DOHH2 (cell line): ENCODE data around the gene PAX4.

Source experiments
- EZH2phosphoT487 ChIP-seq: fragments of 200-600 bp; sonication (generic); IDR thresholded peaks from 2 replicates; pipeline ENCODE4 v1.6.1; 2017; ENCODE audit warnings: borderline replicate concordance, mild to moderate bottlenecking, antibody characterized with exemption, low read length, moderate library complexity, mixed read lengths
- TF ChIP-seq, protein P1 (sequence below): fragments of 200-600 bp; sonication (generic); IDR thresholded peaks from one replicate; pipeline ENCODE4 v1.5.1; 2014; ENCODE audit warnings: antibody characterized with exemption, mild to moderate bottlenecking, low read depth, low read length; ENCODE audit not compliant: poor library complexity, severe bottlenecking

DNA sequence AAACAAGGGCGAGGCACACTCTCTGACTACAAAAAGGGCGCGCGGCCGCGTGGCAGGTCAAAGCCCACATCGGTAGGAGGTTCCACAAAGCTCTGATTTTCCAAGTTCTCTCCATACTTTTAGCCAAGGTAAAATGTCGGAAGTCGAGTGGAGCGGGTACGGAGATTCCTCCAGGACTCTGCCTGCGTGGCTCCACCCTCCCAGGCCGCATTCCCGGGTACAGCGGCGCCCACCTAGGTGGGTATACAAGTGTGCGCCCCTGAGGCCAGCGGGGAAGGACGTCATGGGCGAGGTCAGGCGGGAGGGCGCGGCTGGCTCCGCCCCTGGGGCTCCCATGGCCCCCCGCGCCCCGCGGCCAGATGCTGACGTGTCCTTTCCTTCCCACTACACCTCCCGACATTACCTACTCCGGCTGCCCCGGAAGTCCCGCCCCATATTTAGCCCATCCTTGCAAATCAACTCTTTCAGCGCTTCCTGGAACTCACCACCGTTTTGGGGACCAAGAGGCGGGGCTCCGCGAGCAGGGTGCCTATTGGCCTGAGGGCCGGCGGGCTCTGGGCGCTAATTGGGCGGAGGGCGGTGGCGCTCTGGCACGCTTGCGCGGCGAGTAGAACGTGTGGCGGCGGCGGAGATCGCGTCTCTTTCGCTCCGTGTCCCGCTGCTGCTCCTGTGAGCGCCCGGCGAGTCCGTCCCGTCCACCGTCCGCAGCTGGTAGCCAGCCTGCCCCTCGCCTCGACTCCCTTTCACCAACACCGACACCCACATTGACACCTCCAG lies 33.8 kb upstream of the PAX4 start, which contains the start of gene SND1:
- TF ChIP-seq, protein P1, sequence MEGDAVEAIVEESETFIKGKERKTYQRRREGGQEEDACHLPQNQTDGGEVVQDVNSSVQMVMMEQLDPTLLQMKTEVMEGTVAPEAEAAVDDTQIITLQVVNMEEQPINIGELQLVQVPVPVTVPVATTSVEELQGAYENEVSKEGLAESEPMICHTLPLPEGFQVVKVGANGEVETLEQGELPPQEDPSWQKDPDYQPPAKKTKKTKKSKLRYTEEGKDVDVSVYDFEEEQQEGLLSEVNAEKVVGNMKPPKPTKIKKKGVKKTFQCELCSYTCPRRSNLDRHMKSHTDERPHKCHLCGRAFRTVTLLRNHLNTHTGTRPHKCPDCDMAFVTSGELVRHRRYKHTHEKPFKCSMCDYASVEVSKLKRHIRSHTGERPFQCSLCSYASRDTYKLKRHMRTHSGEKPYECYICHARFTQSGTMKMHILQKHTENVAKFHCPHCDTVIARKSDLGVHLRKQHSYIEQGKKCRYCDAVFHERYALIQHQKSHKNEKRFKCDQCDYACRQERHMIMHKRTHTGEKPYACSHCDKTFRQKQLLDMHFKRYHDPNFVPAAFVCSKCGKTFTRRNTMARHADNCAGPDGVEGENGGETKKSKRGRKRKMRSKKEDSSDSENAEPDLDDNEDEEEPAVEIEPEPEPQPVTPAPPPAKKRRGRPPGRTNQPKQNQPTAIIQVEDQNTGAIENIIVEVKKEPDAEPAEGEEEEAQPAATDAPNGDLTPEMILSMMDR = no peak
- no peak for TF ChIP-seq EZH2phosphoT487
